GM12891 (cell line): ENCODE measurements around the gene OR5K2.

Experiments used
- POLR2A ChIP-seq: IDR thresholded peaks from 2 replicates; pipeline ENCODE4 v1.6.1; 2011; ENCODE audit warnings: low read depth, low read length, control low read depth
- POLR2AphosphoS5 ChIP-seq: IDR thresholded peaks from 2 replicates; pipeline ENCODE4 v1.6.1; 2011; ENCODE audit warnings: low read depth, low read length, control low read depth
- POU2F2 ChIP-seq: IDR thresholded peaks from 2 replicates; pipeline ENCODE4 v1.6.1; 2011; ENCODE audit warnings: low read depth, mild to moderate bottlenecking, control low read depth, low read length, moderate library complexity
- TAF1 ChIP-seq: IDR thresholded peaks from 2 replicates; pipeline ENCODE4 v1.6.1; 2011; ENCODE audit warnings: low read depth, low read length, control low read depth

- TF ChIP-seq POLR2A (no peak), POLR2AphosphoS5 (no peak; the same call in 1 of the 2 replicates), TAF1 (no peak), POU2F2 (no peak)
Observed at GRCh38 chr3:98542623-98543022, 45.1 kb downstream of the OR5K2 start.
